ENCODE data around the gene GULP1.

The GULP1 gene

DNA sequence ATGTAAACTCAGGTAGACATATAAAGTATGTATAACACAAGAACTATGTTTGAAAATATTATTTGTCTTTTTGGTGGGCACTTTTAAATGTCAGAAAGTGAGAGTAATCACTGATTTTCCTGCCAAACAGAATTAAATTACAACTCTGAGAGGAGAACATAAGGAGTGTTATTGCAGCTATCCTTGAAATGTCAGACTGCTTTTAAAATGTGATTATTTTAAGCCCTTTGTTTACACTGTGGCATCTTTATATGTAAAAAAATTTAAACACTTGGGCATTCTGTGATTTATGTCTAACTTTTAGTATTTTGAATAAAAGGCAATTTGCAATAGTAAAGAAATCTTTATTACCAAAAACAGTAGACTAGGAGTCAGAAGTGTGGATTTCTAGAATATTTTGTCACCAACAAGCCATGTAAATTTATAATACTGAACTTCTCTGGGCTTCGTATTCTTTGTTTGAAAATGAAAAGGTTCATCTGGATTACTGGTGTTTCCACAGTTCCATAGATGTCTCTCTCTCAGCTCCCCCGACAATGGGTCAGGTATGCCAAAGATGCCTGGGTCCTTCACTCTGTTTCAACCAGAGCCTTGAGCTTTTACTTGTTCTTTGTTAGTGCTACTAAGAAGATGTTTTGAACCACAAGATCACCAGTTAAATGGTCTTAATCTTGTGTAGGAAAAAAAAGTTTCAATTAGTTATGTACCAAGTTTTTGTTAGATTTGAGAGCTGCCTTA, 38.8 kb downstream of the GULP1 start (continued):
- TF ChIP-seq ZNF174 (tag by site-specific recombination; IDR thresholded peaks at IDR 0.05): no peak
- no peak for TF ChIP-seq ZNF138 (tag by site-specific recombination; IDR thresholded peaks at IDR 0.05; ENCODE audit: borderline replicate concordance)
- no peak for TF ChIP-seq ZNF530 (tag by site-specific recombination; IDR thresholded peaks at IDR 0.05; ENCODE audit: low read depth)
- TF ChIP-seq, protein P1, sequence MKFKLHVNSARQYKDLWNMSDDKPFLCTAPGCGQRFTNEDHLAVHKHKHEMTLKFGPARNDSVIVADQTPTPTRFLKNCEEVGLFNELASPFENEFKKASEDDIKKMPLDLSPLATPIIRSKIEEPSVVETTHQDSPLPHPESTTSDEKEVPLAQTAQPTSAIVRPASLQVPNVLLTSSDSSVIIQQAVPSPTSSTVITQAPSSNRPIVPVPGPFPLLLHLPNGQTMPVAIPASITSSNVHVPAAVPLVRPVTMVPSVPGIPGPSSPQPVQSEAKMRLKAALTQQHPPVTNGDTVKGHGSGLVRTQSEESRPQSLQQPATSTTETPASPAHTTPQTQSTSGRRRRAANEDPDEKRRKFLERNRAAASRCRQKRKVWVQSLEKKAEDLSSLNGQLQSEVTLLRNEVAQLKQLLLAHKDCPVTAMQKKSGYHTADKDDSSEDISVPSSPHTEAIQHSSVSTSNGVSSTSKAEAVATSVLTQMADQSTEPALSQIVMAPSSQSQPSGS (tag by site-specific recombination; IDR thresholded peaks at IDR 0.05; ENCODE audit: low read depth): no peak
- no peak for TF ChIP-seq KLF1 (tag by site-specific recombination; IDR thresholded peaks at IDR 0.05)

DNA sequence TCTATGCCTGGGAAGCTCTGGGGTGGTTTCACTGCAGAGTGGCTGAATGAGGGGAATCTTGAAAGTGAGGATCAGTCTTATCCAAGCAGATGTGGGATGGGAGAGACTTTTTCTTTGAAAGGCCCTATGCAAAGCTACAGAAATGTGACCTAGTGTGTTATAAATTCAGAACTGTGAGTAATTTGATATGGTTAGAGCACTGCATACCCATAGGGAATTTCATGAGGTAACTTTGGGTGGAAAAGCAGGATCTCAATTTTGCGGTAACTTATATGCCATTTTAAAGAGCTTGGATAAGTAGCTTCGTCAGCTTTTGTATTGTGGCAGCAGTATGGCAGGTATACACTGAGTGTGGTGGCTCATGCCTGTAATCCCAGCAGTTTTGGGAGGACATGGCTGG, 40.9 kb downstream of the GULP1 start:
- POLR2A ChIA-PET: interaction anchor here (0.7 kb wide), 2 partner anchors 24 to 152 kb away, joined by 3 to 7 read pairs; no protein-coding TSS in a partner anchor
- Histone ChIP-seq H3K9me3 (ENCODE audit: control insufficient read depth, insufficient read depth, low read depth, low read length) (no peaks in the 10 kb centered on the region), H3K4me1 (ENCODE audit: control insufficient read depth, insufficient read depth, low read length) (peaks cover 8% of the 10 kb centered on the region), H3K36me3 (ENCODE audit: control insufficient read depth in 2 of 2, insufficient read depth in 1 of 2, low read length in 2 of 2) (no peaks in the 10 kb centered on the region), H3K4me3 (ENCODE audit: low read depth, low read length) (no peak overlapping the region), H3K27ac (ENCODE audit: extremely low read depth, low read depth, low read length) (0 out of 2 replicates have a peak overlapping the region, but pooled peaks have one; percentile 1)
- CTCF ChIA-PET: no interaction called here
- TF ChIP-seq ZNF292 (tag by site-specific recombination; IDR thresholded peaks at IDR 0.05; ENCODE audit: borderline replicate concordance, low read depth) (no peak), KLF10 (tag by site-specific recombination; IDR thresholded peaks at IDR 0.05) (0 out of 2 replicates have a peak, but pooled peaks have one; percentile 17), ZNF548 (tag by site-specific recombination; IDR thresholded peaks at IDR 0.05) (no peak), ZNF837 (tag by site-specific recombination; IDR thresholded peaks at IDR 0.05) (no peak), GLIS2 (tag by site-specific recombination; IDR thresholded peaks at IDR 0.05) (no peak), ZNF555 (tag by site-specific recombination; conservative IDR thresholded peaks at IDR 0.05) (no peak), TRIM28 (IDR thresholded peaks at IDR 0.05; ENCODE audit: borderline replicate concordance, low read length) (0 out of 2 replicates have a peak, but pooled peaks have one; percentile 42), ZNF239 (tag by site-specific recombination; IDR thresholded peaks at IDR 0.05) (no peak), ZBTB1 (tag by site-specific recombination; IDR thresholded peaks at IDR 0.05) (no peak), OSR2 (tag by site-specific recombination; IDR thresholded peaks at IDR 0.05) (peak; percentile 66), ZNF214 (tag by site-specific recombination; IDR thresholded peaks at IDR 0.05; ENCODE audit: borderline replicate concordance) (no peak), ZNF10 (tag by site-specific recombination; IDR thresholded peaks at IDR 0.05) (0 out of 2 replicates have a peak, but pooled peaks have one; percentile 9), ZNF621 (tag by site-specific recombination; IDR thresholded peaks at IDR 0.05) (no peak), ZNF792 (tag by site-specific recombination; IDR thresholded peaks at IDR 0.05) (no peak), MEIS1 (CRISPR knock-in tag; IDR thresholded peaks at IDR 0.05; ENCODE audit: borderline replicate concordance) (no peak), ZNF530 (tag by site-specific recombination; IDR thresholded peaks at IDR 0.05; ENCODE audit: low read depth) (no peak), ZNF501 (tag by site-specific recombination; IDR thresholded peaks at IDR 0.05) (no peak), FEZF1 (tag by site-specific recombination; IDR thresholded peaks at IDR 0.05) (peak; percentile 46; the same call in 1 of the 2 replicates)
- TF ChIP-seq, protein P2, sequence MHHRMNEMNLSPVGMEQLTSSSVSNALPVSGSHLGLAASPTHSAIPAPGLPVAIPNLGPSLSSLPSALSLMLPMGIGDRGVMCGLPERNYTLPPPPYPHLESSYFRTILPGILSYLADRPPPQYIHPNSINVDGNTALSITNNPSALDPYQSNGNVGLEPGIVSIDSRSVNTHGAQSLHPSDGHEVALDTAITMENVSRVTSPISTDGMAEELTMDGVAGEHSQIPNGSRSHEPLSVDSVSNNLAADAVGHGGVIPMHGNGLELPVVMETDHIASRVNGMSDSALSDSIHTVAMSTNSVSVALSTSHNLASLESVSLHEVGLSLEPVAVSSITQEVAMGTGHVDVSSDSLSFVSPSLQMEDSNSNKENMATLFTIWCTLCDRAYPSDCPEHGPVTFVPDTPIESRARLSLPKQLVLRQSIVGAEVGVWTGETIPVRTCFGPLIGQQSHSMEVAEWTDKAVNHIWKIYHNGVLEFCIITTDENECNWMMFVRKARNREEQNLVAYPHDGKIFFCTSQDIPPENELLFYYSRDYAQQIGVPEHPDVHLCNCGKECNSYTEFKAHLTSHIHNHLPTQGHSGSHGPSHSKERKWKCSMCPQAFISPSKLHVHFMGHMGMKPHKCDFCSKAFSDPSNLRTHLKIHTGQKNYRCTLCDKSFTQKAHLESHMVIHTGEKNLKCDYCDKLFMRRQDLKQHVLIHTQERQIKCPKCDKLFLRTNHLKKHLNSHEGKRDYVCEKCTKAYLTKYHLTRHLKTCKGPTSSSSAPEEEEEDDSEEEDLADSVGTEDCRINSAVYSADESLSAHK (tag by site-specific recombination; IDR thresholded peaks at IDR 0.05): no peak
- TF ChIP-seq, protein P3, sequence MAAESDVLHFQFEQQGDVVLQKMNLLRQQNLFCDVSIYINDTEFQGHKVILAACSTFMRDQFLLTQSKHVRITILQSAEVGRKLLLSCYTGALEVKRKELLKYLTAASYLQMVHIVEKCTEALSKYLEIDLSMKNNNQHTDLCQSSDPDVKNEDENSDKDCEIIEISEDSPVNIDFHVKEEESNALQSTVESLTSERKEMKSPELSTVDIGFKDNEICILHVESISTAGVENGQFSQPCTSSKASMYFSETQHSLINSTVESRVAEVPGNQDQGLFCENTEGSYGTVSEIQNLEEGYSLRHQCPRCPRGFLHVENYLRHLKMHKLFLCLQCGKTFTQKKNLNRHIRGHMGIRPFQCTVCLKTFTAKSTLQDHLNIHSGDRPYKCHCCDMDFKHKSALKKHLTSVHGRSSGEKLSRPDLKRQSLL (tag by site-specific recombination; IDR thresholded peaks at IDR 0.05): no peak
- TF ChIP-seq, protein P4, sequence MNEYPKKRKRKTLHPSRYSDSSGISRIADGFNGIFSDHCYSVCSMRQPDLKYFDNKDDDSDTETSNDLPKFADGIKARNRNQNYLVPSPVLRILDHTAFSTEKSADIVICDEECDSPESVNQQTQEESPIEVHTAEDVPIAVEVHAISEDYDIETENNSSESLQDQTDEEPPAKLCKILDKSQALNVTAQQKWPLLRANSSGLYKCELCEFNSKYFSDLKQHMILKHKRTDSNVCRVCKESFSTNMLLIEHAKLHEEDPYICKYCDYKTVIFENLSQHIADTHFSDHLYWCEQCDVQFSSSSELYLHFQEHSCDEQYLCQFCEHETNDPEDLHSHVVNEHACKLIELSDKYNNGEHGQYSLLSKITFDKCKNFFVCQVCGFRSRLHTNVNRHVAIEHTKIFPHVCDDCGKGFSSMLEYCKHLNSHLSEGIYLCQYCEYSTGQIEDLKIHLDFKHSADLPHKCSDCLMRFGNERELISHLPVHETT (tag by site-specific recombination; IDR thresholded peaks at IDR 0.05): no peak
- TF ChIP-seq, protein P5, sequence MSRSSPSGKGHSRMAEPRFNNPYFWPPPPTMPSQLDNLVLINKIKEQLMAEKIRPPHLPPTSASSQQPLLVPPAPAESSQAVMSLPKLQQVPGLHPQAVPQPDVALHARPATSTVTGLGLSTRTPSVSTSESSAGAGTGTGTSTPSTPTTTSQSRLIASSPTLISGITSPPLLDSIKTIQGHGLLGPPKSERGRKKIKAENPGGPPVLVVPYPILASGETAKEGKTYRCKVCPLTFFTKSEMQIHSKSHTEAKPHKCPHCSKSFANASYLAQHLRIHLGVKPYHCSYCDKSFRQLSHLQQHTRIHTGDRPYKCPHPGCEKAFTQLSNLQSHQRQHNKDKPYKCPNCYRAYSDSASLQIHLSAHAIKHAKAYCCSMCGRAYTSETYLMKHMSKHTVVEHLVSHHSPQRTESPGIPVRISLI (tag by site-specific recombination; IDR thresholded peaks at IDR 0.05): no peak
- TF ChIP-seq, protein P6, sequence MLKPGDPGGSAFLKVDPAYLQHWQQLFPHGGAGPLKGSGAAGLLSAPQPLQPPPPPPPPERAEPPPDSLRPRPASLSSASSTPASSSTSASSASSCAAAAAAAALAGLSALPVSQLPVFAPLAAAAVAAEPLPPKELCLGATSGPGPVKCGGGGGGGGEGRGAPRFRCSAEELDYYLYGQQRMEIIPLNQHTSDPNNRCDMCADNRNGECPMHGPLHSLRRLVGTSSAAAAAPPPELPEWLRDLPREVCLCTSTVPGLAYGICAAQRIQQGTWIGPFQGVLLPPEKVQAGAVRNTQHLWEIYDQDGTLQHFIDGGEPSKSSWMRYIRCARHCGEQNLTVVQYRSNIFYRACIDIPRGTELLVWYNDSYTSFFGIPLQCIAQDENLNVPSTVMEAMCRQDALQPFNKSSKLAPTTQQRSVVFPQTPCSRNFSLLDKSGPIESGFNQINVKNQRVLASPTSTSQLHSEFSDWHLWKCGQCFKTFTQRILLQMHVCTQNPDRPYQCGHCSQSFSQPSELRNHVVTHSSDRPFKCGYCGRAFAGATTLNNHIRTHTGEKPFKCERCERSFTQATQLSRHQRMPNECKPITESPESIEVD (tag by site-specific recombination; IDR thresholded peaks at IDR 0.05): peak; percentile 77

All from HEK293 (cell line).